PC-9 (cell line): ENCODE data around the gene DOCK4. TPM values are rescaled to one million over a fixed set of nuclear protein-coding genes. Genes with fewer than 3 reads are reported as not detected.

Experiments
- BruUV-seq: library from RNA; stranded (reverse); fragments of 400-500 nt; replicated peaks from 2 replicates; lab custom pipeline; 2021; lab: Mats Ljungman, UMichigan
- CTCF ChIA-PET: fragments of 300-600 bp; sonication (Branson Sonifier 250); formaldehyde crosslinking; loops from one replicate; lab custom pipeline; 2022; ENCODE audit warnings: antibody characterized with exemption; lab: Charles Lee
- POLR2A ChIA-PET: fragments of 300-600 bp; sonication (Branson Sonifier 250); formaldehyde crosslinking; loops from one replicate; lab custom pipeline; 2022; ENCODE audit warnings: antibody characterized with exemption; ENCODE audit not compliant: unreplicated experiment; lab: Charles Lee
- DNase-seq, 2 experiments: peaks; one replicate each; pipeline versions ENCODE4 v3.0.0 to v3.0.0-alpha.2; 2015 to 2022; ENCODE audit warnings: mixed read lengths in 1 of 2
- H2AFZ ChIP-seq: fragments of 200-600 bp; sonication (generic); 2 replicates; pipeline ENCODE4 v1.8.1; 2017; ENCODE audit warnings: antibody characterized with exemption
- H3F3A ChIP-seq: fragments of 200-600 bp; sonication (generic); 2 replicates; pipeline ENCODE4 v1.8.1; 2017; ENCODE audit warnings: antibody characterized with exemption, mild to moderate bottlenecking, low read depth; ENCODE audit not compliant: insufficient read depth
- H3K27ac ChIP-seq: fragments of 200-600 bp; sonication (generic); 2 replicates; pipeline ENCODE4 v1.6.1; 2016; ENCODE audit warnings: mixed run types
- H3K27me3 ChIP-seq: fragments of 200-600 bp; sonication (generic); 2 replicates; pipeline ENCODE4 v1.6.1; 2016; ENCODE audit warnings: low read depth, mixed run types; ENCODE audit not compliant: insufficient read depth
- H3K36me3 ChIP-seq: fragments of 200-600 bp; sonication (generic); 2 replicates; pipeline ENCODE4 v1.6.1; 2016; ENCODE audit warnings: low read depth, mixed run types
- H3K4me1 ChIP-seq: fragments of 200-600 bp; sonication (generic); replicated peaks from 2 replicates; pipeline ENCODE4 v1.6.1; 2016; ENCODE audit warnings: mixed run types; ENCODE audit not compliant: insufficient read depth
- H3K4me2 ChIP-seq: fragments of 200-600 bp; sonication (generic); 2 replicates; pipeline ENCODE4 v1.6.1; 2017; ENCODE audit warnings: mixed run types
- H3K4me3 ChIP-seq: fragments of 200-600 bp; sonication (generic); 2 replicates; pipeline ENCODE4 v1.6.1; 2016; ENCODE audit warnings: mixed run types
- H3K79me2 ChIP-seq: fragments of 200-600 bp; sonication (generic); 2 replicates; pipeline ENCODE4 v1.6.1; 2017; ENCODE audit warnings: low read depth, mixed run types
- H3K9me2 ChIP-seq: fragments of 200-600 bp; sonication (generic); 2 replicates; pipeline ENCODE4 v1.8.1; 2017; ENCODE audit warnings: mild to moderate bottlenecking; ENCODE audit not compliant: insufficient read depth
- H3K9me3 ChIP-seq: fragments of 200-600 bp; sonication (generic); 2 replicates; pipeline ENCODE4 v1.8.1; 2016; ENCODE audit warnings: low read depth; ENCODE audit not compliant: insufficient read depth
- H4K20me1 ChIP-seq: fragments of 200-600 bp; sonication (generic); 2 replicates; pipeline ENCODE4 v1.8.1; 2017; ENCODE audit not compliant: insufficient read depth
- CTCF ChIP-seq: fragments of 200-600 bp; sonication (generic); conservative IDR thresholded peaks from 2 replicates; pipeline ENCODE4 v1.6.1; 2017; ENCODE audit warnings: mixed run types, antibody characterized with exemption, mild to moderate bottlenecking, moderate library complexity
- EZH2 ChIP-seq: fragments of 200-600 bp; sonication (generic); IDR thresholded peaks from 2 replicates; pipeline ENCODE4 v1.8.0; 2017; ENCODE audit warnings: antibody characterized with exemption, low read depth
- intact Hi-C: fragments of 100-400 bp; cut with micrococcal nuclease; formaldehyde crosslinking; loops from one replicate; pipeline ENCODE4 v1.10.0; 2022; ENCODE audit not compliant: unreplicated experiment
- total RNA-seq: library from RNA; stranded (reverse); gene quantifications from 2 replicates; pipeline ENCODE4 v1.2.3, GENCODE V29; 2021

DOCK4 gene
- total RNA-seq, 1 experiment from 2014 or later: 0.98 TPM

GRCh38 chr7:111937163-111937562 is 269.0 kb downstream of the DOCK4 start:
- DNase-seq: no peak
- POLR2A ChIA-PET: interaction anchor here (0.6 kb wide), 1 partner anchor 339 kb away, joined by 6 read pairs; no protein-coding TSS in a partner anchor
- CTCF ChIA-PET: no interaction called here

GRCh38 chr7:111933609-111934008 is 272.6 kb downstream of the DOCK4 start:
- no peaks in the 10 kb centered on the region for H3K4me1 ChIP-seq
- no peak overlapping the region for H3K27ac ChIP-seq
- no peak overlapping the region for H3K4me3 ChIP-seq
- no peaks in the 10 kb centered on the region for H3K9me2 ChIP-seq
- no peak overlapping the region for H2AFZ ChIP-seq
- H3F3A ChIP-seq: no peaks in the 10 kb centered on the region
- H3K79me2 ChIP-seq: no peaks in the 10 kb centered on the region
- no peaks in the 10 kb centered on the region for H3K9me3 ChIP-seq
- no TSS peak for BruUV-seq
- no peak overlapping the region for H3K4me2 ChIP-seq
- TF ChIP-seq CTCF (no peak), EZH2 (no peak)
- H3K36me3 ChIP-seq: no peaks in the 10 kb centered on the region
- POLR2A ChIA-PET: no interaction called here
- intact Hi-C loops: no loop called here
- DNase-seq: no peak
- H3K27me3 ChIP-seq: no peaks in the 10 kb centered on the region
- CTCF ChIA-PET: no interaction called here
- H4K20me1 ChIP-seq: no peaks in the 10 kb centered on the region

More at GRCh38 chr7:111937163-111937562, 269.0 kb downstream of the DOCK4 start:
- intact Hi-C loops: no loop called here
- H3K4me3 ChIP-seq: no peak overlapping the region
- H3K27me3 ChIP-seq: no peaks in the 10 kb centered on the region
- no peaks in the 10 kb centered on the region for H3K36me3 ChIP-seq
- no peak overlapping the region for H3K4me2 ChIP-seq
- H4K20me1 ChIP-seq: no peaks in the 10 kb centered on the region
- H3K79me2 ChIP-seq: no peaks in the 10 kb centered on the region
- H2AFZ ChIP-seq: no peak overlapping the region
- no peaks in the 10 kb centered on the region for H3K9me3 ChIP-seq
- no peaks in the 10 kb centered on the region for H3K9me2 ChIP-seq
- BruUV-seq: no TSS peak
- no peak for TF ChIP-seq CTCF
- no peak for TF ChIP-seq EZH2
- no peaks in the 10 kb centered on the region for H3F3A ChIP-seq
- no peaks in the 10 kb centered on the region for H3K4me1 ChIP-seq
- H3K27ac ChIP-seq: no peak overlapping the region

- no peaks in the 10 kb centered on the region for H3K79me2 ChIP-seq
- H2AFZ ChIP-seq: no peak overlapping the region
- no peaks in the 10 kb centered on the region for H3K27me3 ChIP-seq
- ChIA-PET POLR2A (no interaction called here), CTCF (no interaction called here)
- no peaks in the 10 kb centered on the region for H3K9me2 ChIP-seq
- no peaks in the 10 kb centered on the region for H3F3A ChIP-seq
- no peaks in the 10 kb centered on the region for H4K20me1 ChIP-seq
- H3K36me3 ChIP-seq: no peaks in the 10 kb centered on the region
- no peaks in the 10 kb centered on the region for H3K9me3 ChIP-seq
- H3K27ac ChIP-seq: no peak overlapping the region
- no peak for DNase-seq
- no peak overlapping the region for H3K4me2 ChIP-seq
- intact Hi-C loops: no loop called here
- no peak overlapping the region for H3K4me3 ChIP-seq
- TF ChIP-seq CTCF (no peak), EZH2 (no peak)
- BruUV-seq: no TSS peak
- H3K4me1 ChIP-seq: no peaks in the 10 kb centered on the region
Observed at GRCh38 chr7:111931958-111932357, 274.2 kb downstream of the DOCK4 start.
